MM.1S (cell line): ENCODE data around the gene SEC16B.

Experiments used
- CTCF ChIP-seq: fragments of 300-600 bp; sonication (generic); IDR thresholded peaks from 2 replicates; pipeline ENCODE4 v1.5.1; 2016; ENCODE audit warnings: antibody characterized with exemption, low read length, mixed read lengths
- EZH2phosphoT487 ChIP-seq: fragments of 300-600 bp; sonication (generic); IDR thresholded peaks from 2 replicates; pipeline ENCODE4 v1.6.1; 2018; ENCODE audit warnings: antibody characterized with exemption, low read length

DNA sequence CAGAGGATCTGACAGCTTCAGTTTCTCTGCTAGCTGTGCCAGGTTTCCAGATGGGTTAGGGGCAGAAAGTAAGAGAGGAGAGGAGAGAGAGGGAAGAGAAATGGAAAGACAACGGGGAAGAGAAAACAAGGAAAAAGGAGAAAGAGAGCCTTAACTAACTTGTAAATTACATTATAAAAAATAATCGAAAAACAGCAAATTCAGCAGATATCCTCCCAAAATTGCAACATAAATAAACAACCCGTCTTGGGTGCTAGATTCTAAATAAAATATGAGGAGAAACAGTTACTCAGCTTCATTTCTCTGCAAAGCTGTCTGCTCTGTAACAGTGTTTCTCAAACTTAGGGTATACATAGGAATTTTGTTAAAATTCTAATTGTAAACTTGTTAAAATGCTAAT, 29.2 kb downstream of the SEC16B start:
- TF ChIP-seq CTCF (no peak), EZH2phosphoT487 (no peak)
